Esophagus muscularis mucosa (tissue), 4 donors: Measurements from ENCODE around the gene ADAMTS19. TPM values are rescaled to one million over a fixed set of nuclear protein-coding genes. Genes with fewer than 3 reads are reported as not detected.
"Not testable (repeated sequence)": the region's sequence is repeated elsewhere in the genome, so short reads cannot be mapped to it uniquely, and the experiment has no call there.

Experiments
- DNase-seq: peaks from one replicate; pipeline ENCODE4 v3.0.0-alpha.2; 2017; ENCODE audit errors: extremely low spot score
- H3K27ac ChIP-seq, 4 donors: fragments of 200-600 bp; sonication (generic); replicated peaks in 1 of 4; 1 replicate in 3 of 4; 2 replicates in 1 of 4; pipeline ENCODE4 v1.5.1; 2016 to 2019; ENCODE audit warnings: mild to moderate bottlenecking in 1 of 4
- H3K27me3 ChIP-seq, 4 donors: fragments of 200-600 bp; sonication (generic); one replicate each; pipeline versions ENCODE4 v1.5.1 to v1.6.0; 2016 to 2019
- H3K36me3 ChIP-seq, 4 donors: fragments of 200-600 bp; sonication (generic); one replicate each; pipeline ENCODE4 v1.5.1; 2016 to 2019
- H3K4me1 ChIP-seq, 4 donors: fragments of 200-600 bp; sonication (generic); one replicate each; pipeline ENCODE4 v1.5.1; 2016 to 2019
- H3K4me3 ChIP-seq, 4 donors: fragments of 200-600 bp; sonication (generic); 1 replicate in 2 of 4; 2 replicates in 2 of 4; pipeline ENCODE4 v1.5.1; 2016 to 2019; ENCODE audit warnings: mild to moderate bottlenecking in 4 of 4, moderate library complexity in 1 of 4
- H3K9me3 ChIP-seq, 4 donors: fragments of 200-600 bp; sonication (generic); 1 replicate in 3 of 4; 2 replicates in 1 of 4; pipeline ENCODE4 v1.5.1; 2016 to 2019
- CTCF ChIP-seq, 3 experiments: fragments of 200-600 bp in 2 of 3; fragments of 450-650 bp in 1 of 3; sonication (generic) in 2 of 3; IDR thresholded peaks; one replicate each; pipeline ENCODE4 v1.5.1; 2017 to 2019; ENCODE audit warnings: antibody characterized with exemption in 3 of 3, mild to moderate bottlenecking in 2 of 3, moderate library complexity in 1 of 3
- EP300 ChIP-seq: sonication (generic); formaldehyde crosslinking; IDR thresholded peaks from one replicate; pipeline ENCODE4 v1.6.1; 2017; ENCODE audit warnings: antibody characterized with exemption
- POLR2A ChIP-seq: fragments of 450-650 bp; IDR thresholded peaks from one replicate; pipeline ENCODE4 v1.6.1; 2017; ENCODE audit warnings: antibody characterized with exemption, moderate library complexity, mild to moderate bottlenecking, low read depth
- POLR2AphosphoS5 ChIP-seq, 2 donors: sonication (generic); formaldehyde crosslinking; IDR thresholded peaks; one replicate each; pipeline ENCODE4 v1.6.1; 2017; ENCODE audit warnings: antibody characterized with exemption in 2 of 2
- WGBS: methylation state at CpG from one replicate; pipeline ENCODE4 v1.1.5; 2018; 5-methylcytosine and 5-hydroxymethylcytosine counted together
- intact Hi-C: fragments of 100-400 bp; cut with DNase I; formaldehyde crosslinking; loops from one replicate; pipeline ENCODE4 v1.15.1; 2023
- total RNA-seq, 4 donors: library from RNA; depleted of rRNA; stranded (reverse); fragments of >200 nt; gene quantifications; one replicate each; pipeline versions ENCODE4 v1.1.0 to v1.2.1, GENCODE V29; 2016

ADAMTS19 gene
- total RNA-seq, 4 donors from 2014 or later, result 8.5 to 23.4 (median 10.9) TPM

GRCh38 chr5:129554134-129554904 lies 94.2 kb downstream of the ADAMTS19 start:
- no peak overlapping the region for H3K4me3 ChIP-seq
- H3K27me3 ChIP-seq, result no peaks in the 10 kb centered on the region
- WGBS, result 83% methylated on average over 2 of the region's 2 CpGs
- no peaks in the 10 kb centered on the region for H3K9me3 ChIP-seq
- no peak for DNase-seq
- no peak overlapping the region for H3K27ac ChIP-seq
- no peaks in the 10 kb centered on the region for H3K36me3 ChIP-seq
- intact Hi-C loops, result no loop called here
- TF ChIP-seq CTCF (IDR thresholded peaks at IDR 0.05) (no peak), POLR2A (no peak), POLR2AphosphoS5 (IDR thresholded peaks at IDR 0.05) (no peak), EP300 (no peak)
- no peaks in the 10 kb centered on the region for H3K4me1 ChIP-seq

GRCh38 chr5:129563585-129563984 lies 103.5 kb downstream of the ADAMTS19 start:
- Histone ChIP-seq H3K4me3 (no peak overlapping the region), H3K4me1 (no peaks in the 10 kb centered on the region), H3K36me3 (no peaks in the 10 kb centered on the region), H3K27ac (no peak overlapping the region), H3K27me3 (no peaks in the 10 kb centered on the region), H3K9me3 (no peaks in the 10 kb centered on the region)
- no peak for DNase-seq
- WGBS, result 87% methylated on average over 3 of the region's 3 CpGs
- intact Hi-C loops, result no loop called here
- TF ChIP-seq POLR2A (no peak), POLR2AphosphoS5 (IDR thresholded peaks at IDR 0.05) (no peak), CTCF (IDR thresholded peaks at IDR 0.05) (no peak), EP300 (no peak)

- H3K27me3 ChIP-seq, result no peaks in the 10 kb centered on the region
- no peak for DNase-seq
- no peaks in the 10 kb centered on the region for H3K36me3 ChIP-seq
- no peak overlapping the region for H3K27ac ChIP-seq
- peaks cover 0 to 16% (median 12%) of the 10 kb centered on the region in 4 donors for H3K4me1 ChIP-seq
- H3K9me3 ChIP-seq, result no peaks in the 10 kb centered on the region
- 87% methylated on average over 1 of the region's 1 CpG for WGBS
- intact Hi-C loops, result no loop called here
- TF ChIP-seq POLR2AphosphoS5 (IDR thresholded peaks at IDR 0.05) (no peak), CTCF (IDR thresholded peaks at IDR 0.05) (no peak), POLR2A (no peak), EP300 (no peak)
- no peak overlapping the region for H3K4me3 ChIP-seq
Measured at GRCh38 chr5:129569295-129569694, 109.2 kb downstream of the ADAMTS19 start.

- Histone ChIP-seq H3K27me3 (no peaks in the 10 kb centered on the region), H3K9me3 (no peaks in the 10 kb centered on the region), H3K27ac (no peak overlapping the region), H3K4me3 (no peak overlapping the region), H3K36me3 (no peaks in the 10 kb centered on the region), H3K4me1 (peaks cover 0 to 33% (median 15%) of the 10 kb centered on the region in 4 donors)
- no peak for DNase-seq
- no peak for TF ChIP-seq EP300
- TF ChIP-seq CTCF (IDR thresholded peaks at IDR 0.05), result no peak
- TF ChIP-seq POLR2A, result no peak
- no peak for TF ChIP-seq POLR2AphosphoS5 (IDR thresholded peaks at IDR 0.05)
- 48% methylated on average over 2 of the region's 2 CpGs for WGBS
- intact Hi-C loops, result no loop called here
Measured at GRCh38 chr5:129572060-129572459, 112.0 kb downstream of the ADAMTS19 start.

- 100% methylated on average over 1 of the region's 4 CpGs for WGBS
- H3K27me3 ChIP-seq, H3K4me3 ChIP-seq, H3K36me3 ChIP-seq, intact Hi-C loops, H3K4me1 ChIP-seq, DNase-seq, H3K27ac ChIP-seq, H3K9me3 ChIP-seq: not testable (repeated sequence)
Measured at GRCh38 chr5:129584496-129584895, 124.4 kb downstream of the ADAMTS19 start.
